ENCODE measurements around the gene PLEKHA8.

DNA sequence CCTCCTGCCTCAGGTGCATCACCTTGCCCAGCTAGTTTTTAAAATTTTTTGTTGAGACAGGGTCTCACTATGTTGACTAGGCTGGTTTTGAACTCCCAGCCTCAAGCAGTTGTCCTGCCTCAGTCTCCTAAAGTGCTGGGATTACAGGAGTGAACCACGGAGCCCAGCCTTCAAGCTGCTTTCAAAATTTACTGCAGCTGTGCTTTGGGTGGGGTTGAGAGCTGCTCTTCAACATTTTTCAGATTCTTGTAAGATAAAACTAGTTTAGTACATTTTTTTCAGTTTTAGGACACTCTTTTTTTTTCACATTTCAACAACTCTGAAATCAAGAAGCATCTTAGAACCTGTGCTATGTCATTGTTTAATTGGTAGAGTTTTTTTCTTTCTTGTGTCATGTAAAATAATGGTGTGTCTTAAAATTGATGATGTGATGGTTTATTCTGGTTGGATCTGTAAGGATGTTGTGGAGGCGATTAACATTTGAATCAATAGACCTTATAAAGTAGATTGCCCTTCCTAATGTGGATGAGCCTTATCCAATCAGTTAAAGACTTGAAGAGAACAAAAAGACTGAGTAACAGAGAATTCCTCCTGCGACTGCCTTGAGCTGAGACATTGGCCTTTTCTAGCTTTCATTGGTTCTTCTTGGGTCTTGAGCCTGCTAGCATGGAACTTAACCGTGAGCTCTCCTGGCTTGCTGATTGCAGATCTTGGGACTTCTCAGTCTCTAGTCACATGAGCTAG, 13.5 kb downstream of the PLEKHA8 start:
- TF ChIP-seq ARNT (IDR thresholded peaks at IDR 0.05) (no peak), FOXM1 (IDR thresholded peaks at IDR 0.05; ENCODE audit: borderline replicate concordance) (no peak), FOXA1 (IDR thresholded peaks at IDR 0.05) (no peak), SP1 (IDR thresholded peaks at IDR 0.05) (no peak), HDGF (IDR thresholded peaks at IDR 0.05; ENCODE audit: borderline replicate concordance) (no peak), SUZ12 (IDR thresholded peaks at IDR 0.05) (no peak)
